COLO668 (cell line): Measurements from ENCODE around the gene TCEANC2.

Experiments
- DNase-seq: peaks from one replicate; lab custom pipeline; 2025; ENCODE audit not compliant: unreplicated experiment; lab: John Stamatoyannopoulos, UW

The TCEANC2 gene

DNA sequence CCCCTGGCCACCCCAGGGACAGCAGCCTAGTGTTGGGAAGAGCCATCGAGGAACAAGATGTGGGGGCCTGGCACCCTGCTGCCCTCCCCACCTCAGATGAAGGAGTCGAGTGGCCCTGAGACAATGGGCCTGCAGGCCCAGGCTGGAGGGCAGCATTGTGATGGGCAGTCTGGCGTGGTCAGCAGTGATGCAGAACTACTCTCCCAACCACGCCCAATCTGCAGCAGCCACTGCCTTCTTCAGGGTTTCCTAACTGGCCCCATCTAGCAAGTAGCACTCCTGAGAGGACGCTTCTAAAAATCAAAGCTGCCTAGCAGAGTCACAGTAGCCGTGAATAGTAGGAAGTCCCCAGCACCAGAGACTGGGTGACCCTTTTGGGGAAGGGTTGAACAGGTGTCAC lies 80.9 kb downstream of the TCEANC2 start:
- no peak for DNase-seq

DNA sequence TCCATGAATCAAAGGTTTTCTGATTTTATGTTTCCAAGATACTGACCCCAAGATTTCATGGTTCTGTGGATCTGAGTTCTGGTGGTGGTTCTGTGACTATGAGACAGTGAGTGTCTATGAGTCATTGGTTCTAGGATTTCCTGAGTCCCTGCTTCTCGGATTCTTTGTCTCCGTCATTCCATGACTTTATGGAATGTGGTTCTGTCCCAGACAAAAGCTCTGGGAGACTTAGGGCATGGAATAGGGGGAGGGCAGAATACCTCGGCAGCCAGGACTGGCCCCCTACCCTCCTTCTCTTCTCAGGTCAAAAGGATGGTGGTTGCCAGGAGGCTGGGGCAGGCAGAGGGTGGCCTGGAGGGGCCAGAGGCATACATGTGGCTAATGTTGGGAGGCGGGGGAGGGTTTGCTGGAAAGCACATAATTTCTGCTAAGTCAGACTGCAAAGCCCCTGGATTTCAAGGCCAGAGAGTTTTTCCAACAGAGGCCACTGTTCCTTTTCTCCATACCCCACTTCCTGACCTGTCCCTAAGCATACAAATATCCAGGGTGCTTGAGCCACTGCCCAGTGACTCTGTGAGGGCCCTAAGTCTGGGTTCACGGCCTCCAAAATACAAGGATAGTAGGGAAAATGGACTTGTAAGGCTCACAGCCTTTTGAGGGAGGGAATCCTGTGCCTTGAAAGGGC lies 82.2 kb downstream of the TCEANC2 start:
- DNase-seq, result no peak

DNA sequence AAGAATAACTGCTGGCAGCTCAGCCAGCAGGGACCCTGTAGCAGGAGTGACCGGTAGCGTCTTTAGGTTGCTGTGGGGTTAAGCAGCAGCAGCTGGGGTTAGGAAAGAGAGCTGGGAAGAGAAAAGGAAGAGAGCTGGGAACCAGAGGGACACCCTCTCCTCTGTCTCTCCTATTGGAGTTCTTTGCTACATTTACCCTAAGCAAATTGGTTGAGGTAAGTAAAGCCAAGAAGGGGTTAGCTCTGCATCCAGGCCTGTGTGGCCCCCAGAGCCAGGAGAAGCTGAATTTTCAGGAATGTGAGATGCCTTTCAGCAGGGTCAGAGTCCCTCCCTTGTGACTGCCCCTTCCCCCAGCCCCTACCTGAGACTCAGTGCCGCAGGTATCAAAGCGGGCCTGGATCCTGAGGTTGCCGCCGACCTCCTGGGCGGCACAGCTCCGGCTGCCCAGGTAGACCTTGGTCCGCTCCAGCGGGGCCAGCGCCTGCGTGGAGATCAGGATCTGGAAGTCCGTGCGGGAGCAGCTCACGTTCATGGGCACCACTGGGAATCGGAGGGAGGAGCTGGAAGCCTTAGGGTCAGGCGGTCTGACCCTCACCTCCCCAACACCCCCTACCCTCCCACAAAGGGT lies 83.0 kb downstream of the TCEANC2 start:
- DNase-seq, result no peak

GRCh38 chr1:54136963-54137533 lies 83.6 kb downstream of the TCEANC2 start:
- DNase-seq, result no peak

DNA sequence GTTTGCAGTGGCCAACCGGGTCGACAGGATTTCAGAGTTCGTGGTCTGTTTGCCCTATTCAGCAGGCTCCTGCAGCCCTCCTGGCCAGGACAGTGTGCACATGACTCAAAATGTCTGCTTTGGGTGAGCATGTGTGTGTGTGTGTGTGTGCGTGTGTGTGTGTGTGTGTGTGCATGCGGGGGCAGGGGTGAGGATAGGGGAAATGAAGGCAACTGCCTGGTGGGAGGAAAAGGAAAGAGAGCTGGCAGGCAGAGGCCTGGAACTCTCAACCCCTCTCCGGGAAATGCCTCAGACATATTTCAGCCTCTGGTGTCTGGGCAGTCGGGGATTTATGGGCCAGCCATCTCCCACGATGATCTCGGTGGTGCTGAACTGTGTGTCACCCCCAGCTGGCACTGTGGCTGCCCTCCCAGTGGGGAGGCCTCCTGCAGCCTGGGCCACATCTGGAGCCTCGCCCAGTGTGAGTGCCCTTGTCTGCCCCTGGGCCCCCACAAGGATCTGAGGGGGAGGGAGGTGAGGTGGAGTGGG lies 84.2 kb downstream of the TCEANC2 start:
- no peak for DNase-seq

DNA sequence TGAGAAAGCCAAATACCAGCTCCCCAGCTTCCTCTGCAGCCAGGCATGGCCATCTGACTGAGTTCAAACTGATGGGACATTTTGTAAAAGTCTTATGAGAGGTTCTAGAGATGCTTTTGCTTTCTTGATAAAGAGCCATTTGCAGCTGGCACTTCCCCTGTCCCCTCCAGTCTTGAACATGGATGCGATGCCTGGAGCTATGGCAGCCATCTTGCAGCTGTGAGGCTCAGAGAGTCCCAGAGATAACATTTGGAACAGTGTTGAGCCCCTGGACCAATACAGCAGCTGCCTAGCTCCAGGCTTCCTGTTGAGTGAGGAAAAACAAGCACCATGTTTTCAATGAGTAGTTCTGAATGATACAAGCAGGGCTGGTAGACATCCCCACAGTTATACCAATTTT lies 85.6 kb downstream of the TCEANC2 start:
- DNase-seq, result no peak

DNA sequence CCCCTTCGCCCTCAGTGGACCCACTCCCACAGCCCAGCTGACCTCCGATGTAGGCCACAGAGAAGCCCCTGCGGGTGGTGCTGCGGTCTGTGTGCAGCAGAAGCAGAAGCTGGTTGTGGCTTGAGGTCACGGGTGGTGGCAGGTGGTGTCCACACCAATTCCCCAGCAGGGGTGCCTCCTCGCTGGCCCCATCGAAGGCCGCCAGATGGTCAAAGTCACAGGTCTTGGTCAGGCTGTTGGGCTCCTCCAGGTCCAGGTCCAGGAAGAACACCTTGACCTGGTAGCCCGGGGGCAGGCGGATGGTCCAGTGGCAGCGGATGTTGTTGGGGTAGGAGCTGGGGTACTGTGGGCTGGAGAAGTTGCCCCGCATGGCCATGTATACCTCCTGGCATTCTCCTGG lies 86.3 kb downstream of the TCEANC2 start:
- no peak for DNase-seq

GRCh38 chr1:54142146-54142900 lies 88.9 kb downstream of the TCEANC2 start:
- no peak for DNase-seq

- no peak for DNase-seq
Observed at GRCh38 chr1:54144366-54144765, 91.0 kb downstream of the TCEANC2 start.

DNA sequence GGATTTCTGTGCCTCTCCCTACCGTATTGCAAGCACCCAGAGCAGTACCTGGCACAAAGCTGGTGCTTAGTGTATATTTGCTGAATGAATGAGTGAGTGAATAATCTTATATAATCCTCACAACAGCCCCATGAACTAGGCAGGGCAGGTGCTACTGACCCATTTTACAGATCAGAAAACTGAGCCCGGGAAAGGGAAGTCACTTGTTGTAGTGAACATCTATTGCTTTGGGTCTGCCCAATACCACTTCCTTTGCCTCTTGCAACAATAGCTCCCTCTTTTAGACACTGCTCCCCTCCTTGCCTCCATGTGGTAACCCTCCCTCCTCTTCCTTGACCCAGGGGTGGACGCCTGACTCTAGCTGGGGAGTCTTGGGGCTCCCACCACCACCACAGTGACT lies 96.3 kb downstream of the TCEANC2 start:
- DNase-seq, result no peak

GRCh38 chr1:54151013-54151412 lies 97.6 kb downstream of the TCEANC2 start:
- no peak for DNase-seq

- DNase-seq, result no peak
Observed at GRCh38 chr1:54152696-54153095, 99.3 kb downstream of the TCEANC2 start, which contains the start of gene CDCP2. TSS of gene CDCP2 (minus strand) at chr1:54153000. CDS start at chr1:54152922, 78 bp downstream.

DNA sequence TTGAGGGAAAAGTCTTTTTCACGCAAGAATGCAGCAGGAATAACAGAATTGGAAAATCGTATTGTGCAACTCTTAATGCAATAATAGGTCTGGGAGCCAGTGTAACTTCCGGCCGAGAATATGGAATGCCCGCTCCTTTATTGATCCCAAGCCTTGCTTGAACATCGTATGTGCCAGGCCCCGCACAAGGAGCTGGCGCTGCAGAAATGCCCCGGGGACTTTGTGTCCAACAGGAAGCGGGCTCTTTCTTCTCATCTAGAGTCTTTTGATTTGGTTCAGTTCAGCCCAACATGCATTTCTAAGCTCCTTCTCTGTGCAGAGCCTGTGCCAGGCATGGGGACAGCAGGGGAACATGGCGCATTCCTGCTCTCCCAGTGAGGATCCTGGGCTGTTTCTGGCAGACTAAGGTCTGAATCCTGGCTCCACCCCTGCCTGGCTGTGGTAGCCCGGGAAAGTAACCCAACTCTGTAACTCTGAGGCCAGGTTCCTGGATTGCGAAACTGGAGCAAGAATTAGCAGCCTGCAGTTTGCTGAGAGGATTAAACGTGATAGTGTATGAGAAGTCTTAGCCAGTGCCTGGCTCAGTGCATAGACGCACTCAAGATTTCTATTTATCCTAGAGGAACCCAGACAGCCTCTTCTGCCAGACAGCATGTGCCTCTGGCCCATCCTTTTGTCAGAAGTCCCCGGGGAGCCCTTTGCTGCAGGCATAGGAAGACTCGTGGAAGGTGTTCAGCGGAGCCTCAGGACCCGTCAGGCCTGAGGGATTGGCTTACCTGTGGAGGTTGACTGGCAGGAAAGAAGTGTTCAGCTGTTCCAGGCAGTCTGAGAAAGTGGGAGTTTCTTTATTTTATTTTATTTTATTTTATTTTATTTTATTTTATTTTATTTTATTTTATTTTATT lies 100.4 kb downstream of the TCEANC2 start:
- no peak for DNase-seq
